Caco-2 (cell line): ENCODE results near the gene PRKAG2. TPM values are rescaled to one million over a fixed set of nuclear protein-coding genes. Genes with fewer than 3 reads are reported as not detected.
"Not testable (repeated sequence)": the region's sequence is repeated elsewhere in the genome, so short reads cannot be mapped to it uniquely, and the experiment has no call there.

Experiments
- BruUV-seq: library from RNA; stranded (reverse); fragments of 400-500 nt; replicated peaks from 2 replicates; lab custom pipeline; 2021; lab: Mats Ljungman, UMichigan
- CTCF ChIA-PET: fragments of 300-600 bp; sonication (Branson Sonifier 250); formaldehyde crosslinking; loops from one replicate; lab custom pipeline; 2022; ENCODE audit warnings: antibody characterized with exemption; lab: Charles Lee
- POLR2A ChIA-PET: fragments of 300-600 bp; sonication (Branson Sonifier 250); formaldehyde crosslinking; loops from one replicate; lab custom pipeline; 2022; ENCODE audit warnings: antibody characterized with exemption; lab: Charles Lee
- DNase-seq, 2 experiments: peaks; one replicate each; pipeline versions ENCODE4 v3.0.0 to v3.0.0-alpha.2; 2020 to 2022
- H3K27me3 ChIP-seq: replicated peaks from 2 replicates; pipeline ENCODE4 v1.6.0; 2011; ENCODE audit warnings: low read length; ENCODE audit not compliant: control insufficient read depth, insufficient read depth
- H3K36me3 ChIP-seq: 2 replicates; pipeline ENCODE4 v1.5.1; 2011; ENCODE audit warnings: low read length; ENCODE audit not compliant: control insufficient read depth, insufficient read depth
- H3K4me1 ChIP-seq: fragments of 250-450 bp; sonication (Bioruptor Pico); 2 replicates; pipeline ENCODE4 v1.5.1; 2020; ENCODE audit warnings: mild to moderate bottlenecking
- H3K4me3 ChIP-seq: 2 replicates; pipeline ENCODE4 v1.5.1; 2011; ENCODE audit warnings: low read depth, mild to moderate bottlenecking, control low read depth, low read length
- H3K9me3 ChIP-seq: fragments of 250-450 bp; sonication (Bioruptor Pico); 2 replicates; pipeline ENCODE4 v1.5.1; 2020; ENCODE audit warnings: mild to moderate bottlenecking, moderate library complexity
- H3K27ac Mint-ChIP-seq: one replicate; pipeline ENCODE4 v1.8.0; 2022; ENCODE audit warnings: mixed read lengths; ENCODE audit not compliant: unreplicated experiment
- H3K27me3 Mint-ChIP-seq: one replicate; pipeline ENCODE4 v1.8.0; 2022; ENCODE audit warnings: mixed read lengths; ENCODE audit not compliant: insufficient read depth, unreplicated experiment
- H3K36me3 Mint-ChIP-seq: one replicate; pipeline ENCODE4 v1.8.0; 2022; ENCODE audit warnings: mild to moderate bottlenecking, mixed read lengths; ENCODE audit not compliant: insufficient read depth, unreplicated experiment
- H3K4me1 Mint-ChIP-seq: one replicate; pipeline ENCODE4 v1.8.0; 2022; ENCODE audit warnings: low read depth, mixed read lengths; ENCODE audit not compliant: unreplicated experiment
- H3K4me3 Mint-ChIP-seq: one replicate; pipeline ENCODE4 v1.8.0; 2022; ENCODE audit warnings: mild to moderate bottlenecking, moderate library complexity, mixed read lengths; ENCODE audit not compliant: unreplicated experiment
- H3K9me3 Mint-ChIP-seq: one replicate; pipeline ENCODE4 v1.8.0; 2022; ENCODE audit warnings: mixed read lengths; ENCODE audit not compliant: unreplicated experiment
- intact Hi-C: fragments of 100-400 bp; cut with micrococcal nuclease; formaldehyde crosslinking; loops from one replicate; pipeline ENCODE4 v1.10.0; 2022; ENCODE audit not compliant: unreplicated experiment
- total RNA-seq: library from RNA; stranded (reverse); gene quantifications from 2 replicates; pipeline ENCODE4 v1.2.3, GENCODE V29; 2022
- TF ChIP-seq, protein P1 (sequence below), 2 experiments: fragments of 200-600 bp in 1 of 2; IDR thresholded peaks; 1 replicate in 1 of 2; 2 replicates in 1 of 2; pipeline versions ENCODE4 v1.5.1 to v1.8.0; 2011 to 2022; ENCODE audit warnings: antibody characterized with exemption in 1 of 2, control low read depth in 1 of 2, inconsistent platforms in 1 of 2, low read depth in 1 of 2, low read length in 1 of 2, mild to moderate bottlenecking in 1 of 2, moderate library complexity in 1 of 2; ENCODE audit not compliant: insufficient read depth in 1 of 2, severe bottlenecking in 1 of 2, unreplicated experiment in 1 of 2

The PRKAG2 gene
- total RNA-seq, 1 experiment from 2014 or later = 15.9 TPM

DNA sequence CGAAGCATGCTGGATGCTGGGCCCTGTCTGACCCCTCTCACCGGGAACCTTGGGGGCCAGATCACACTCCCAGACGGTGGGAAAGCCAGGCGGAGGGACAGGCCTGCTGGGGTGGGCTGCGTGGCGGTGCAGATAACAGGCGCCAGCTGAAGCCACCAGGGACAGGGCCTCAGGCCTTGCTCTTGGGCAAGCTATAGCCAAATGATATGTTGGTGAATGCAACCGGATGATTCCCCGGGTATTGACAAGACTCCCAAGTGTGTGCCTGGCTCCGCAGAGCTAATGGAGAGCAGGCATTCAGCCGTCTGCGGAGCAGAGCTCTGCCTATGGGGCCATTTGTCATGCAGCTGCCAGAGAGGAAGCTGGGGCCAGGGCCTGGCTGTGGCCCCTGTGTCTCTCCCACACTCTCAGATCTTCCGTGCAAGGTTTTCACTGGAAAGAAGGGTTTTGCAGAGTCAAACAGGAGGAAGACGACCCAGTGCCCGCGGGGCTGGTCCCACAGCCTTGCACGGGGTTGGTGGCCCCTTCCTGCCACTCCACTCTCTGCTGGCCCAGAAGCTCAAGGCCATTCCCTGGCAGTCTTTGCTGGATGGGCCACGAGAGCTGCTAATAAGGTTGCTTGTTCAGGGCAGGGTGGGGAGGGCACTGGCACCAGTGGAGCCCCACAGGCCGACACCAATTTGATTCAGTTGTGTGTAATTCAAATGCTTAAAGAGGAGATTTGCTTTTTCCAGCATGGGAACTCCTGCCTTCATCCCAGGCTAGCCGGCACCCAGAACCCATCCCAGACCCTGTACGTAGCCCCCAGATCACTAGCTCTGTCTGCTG, 91.8 kb downstream of the PRKAG2 start:
- H3K36me3 Mint-ChIP-seq = no peaks in the 10 kb centered on the region
- no peaks in the 10 kb centered on the region for H3K9me3 Mint-ChIP-seq
- BruUV-seq = no TSS peak
- Histone ChIP-seq H3K4me1 (0 out of 2 replicates have a peak, but pooled peaks cover 1% of the 10 kb centered on the region), H3K36me3 (no peaks in the 10 kb centered on the region), H3K9me3 (no peaks in the 10 kb centered on the region), H3K27me3 (no peaks in the 10 kb centered on the region), H3K4me3 (no peak overlapping the region)
- no peak overlapping the region for H3K4me3 Mint-ChIP-seq
- ChIA-PET POLR2A (no interaction called here), CTCF (no interaction called here)
- no peak for DNase-seq
- H3K4me1 Mint-ChIP-seq = no peaks in the 10 kb centered on the region
- no peak overlapping the region for H3K27ac Mint-ChIP-seq
- intact Hi-C loops = loop anchor here (5.0 kb wide), 1 partner anchor 147 kb away; no protein-coding TSS in a partner anchor
- TF ChIP-seq, protein P1, sequence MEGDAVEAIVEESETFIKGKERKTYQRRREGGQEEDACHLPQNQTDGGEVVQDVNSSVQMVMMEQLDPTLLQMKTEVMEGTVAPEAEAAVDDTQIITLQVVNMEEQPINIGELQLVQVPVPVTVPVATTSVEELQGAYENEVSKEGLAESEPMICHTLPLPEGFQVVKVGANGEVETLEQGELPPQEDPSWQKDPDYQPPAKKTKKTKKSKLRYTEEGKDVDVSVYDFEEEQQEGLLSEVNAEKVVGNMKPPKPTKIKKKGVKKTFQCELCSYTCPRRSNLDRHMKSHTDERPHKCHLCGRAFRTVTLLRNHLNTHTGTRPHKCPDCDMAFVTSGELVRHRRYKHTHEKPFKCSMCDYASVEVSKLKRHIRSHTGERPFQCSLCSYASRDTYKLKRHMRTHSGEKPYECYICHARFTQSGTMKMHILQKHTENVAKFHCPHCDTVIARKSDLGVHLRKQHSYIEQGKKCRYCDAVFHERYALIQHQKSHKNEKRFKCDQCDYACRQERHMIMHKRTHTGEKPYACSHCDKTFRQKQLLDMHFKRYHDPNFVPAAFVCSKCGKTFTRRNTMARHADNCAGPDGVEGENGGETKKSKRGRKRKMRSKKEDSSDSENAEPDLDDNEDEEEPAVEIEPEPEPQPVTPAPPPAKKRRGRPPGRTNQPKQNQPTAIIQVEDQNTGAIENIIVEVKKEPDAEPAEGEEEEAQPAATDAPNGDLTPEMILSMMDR (IDR thresholded peaks at IDR 0.05; ENCODE audit: insufficient read depth in 1 of 2, low read depth in 1 of 2, low read length in 1 of 2, severe bottlenecking in 1 of 2, unreplicated experiment in 1 of 2) = no peak
- H3K27me3 Mint-ChIP-seq = peaks cover 3% of the 10 kb centered on the region

DNA sequence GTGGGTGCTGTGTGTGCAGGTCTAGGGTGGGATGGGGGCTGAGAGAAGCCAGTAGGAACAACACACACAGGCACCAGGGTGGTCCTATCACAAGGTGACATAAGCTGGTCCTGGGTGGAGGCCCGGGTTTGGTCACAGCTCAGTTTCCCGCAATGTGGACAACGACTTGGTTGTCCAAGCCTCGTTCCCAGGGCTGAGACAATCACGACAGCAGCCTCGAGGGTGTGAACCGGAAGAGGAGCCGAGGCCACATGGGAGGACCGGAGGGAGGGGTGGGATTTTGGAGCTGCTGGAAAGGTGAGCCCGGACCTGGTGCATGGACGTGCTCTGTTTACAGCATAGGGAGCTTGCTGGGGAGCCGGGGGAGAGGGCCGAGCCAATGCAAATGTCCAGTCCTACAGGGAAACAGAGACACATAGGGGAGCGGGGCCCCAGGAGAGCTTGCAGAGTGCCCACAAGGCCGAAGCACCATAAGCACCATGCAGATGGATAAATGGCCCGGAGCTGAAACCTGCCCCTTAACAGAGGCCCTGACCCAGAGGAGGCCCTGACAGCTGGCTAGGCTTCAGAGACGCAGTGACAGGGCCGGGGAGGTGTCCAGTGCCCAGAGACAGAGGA, 92.8 kb downstream of the PRKAG2 start:
- H3K4me3 ChIP-seq = no peak overlapping the region
- no TSS peak for BruUV-seq
- H3K4me1 ChIP-seq = 0 out of 2 replicates have a peak, but pooled peaks cover 6% of the 10 kb centered on the region
- TF ChIP-seq, protein P1 (IDR thresholded peaks at IDR 0.05; ENCODE audit: insufficient read depth in 1 of 2, low read depth in 1 of 2, low read length in 1 of 2, severe bottlenecking in 1 of 2, unreplicated experiment in 1 of 2) = no peak
- H3K9me3 ChIP-seq = no peaks in the 10 kb centered on the region
- H3K36me3 ChIP-seq = no peaks in the 10 kb centered on the region
- Mint-ChIP-seq H3K27me3 (peaks cover 3% of the 10 kb centered on the region), H3K4me1 (no peaks in the 10 kb centered on the region), H3K36me3 (no peaks in the 10 kb centered on the region), H3K4me3 (no peak overlapping the region), H3K27ac (no peak overlapping the region), H3K9me3 (no peaks in the 10 kb centered on the region)
- no peak for DNase-seq
- intact Hi-C loops = loop anchor here (5.0 kb wide), 1 partner anchor 148 kb away; no protein-coding TSS in a partner anchor
- no peaks in the 10 kb centered on the region for H3K27me3 ChIP-seq
- ChIA-PET CTCF (no interaction called here), POLR2A (no interaction called here)

DNA sequence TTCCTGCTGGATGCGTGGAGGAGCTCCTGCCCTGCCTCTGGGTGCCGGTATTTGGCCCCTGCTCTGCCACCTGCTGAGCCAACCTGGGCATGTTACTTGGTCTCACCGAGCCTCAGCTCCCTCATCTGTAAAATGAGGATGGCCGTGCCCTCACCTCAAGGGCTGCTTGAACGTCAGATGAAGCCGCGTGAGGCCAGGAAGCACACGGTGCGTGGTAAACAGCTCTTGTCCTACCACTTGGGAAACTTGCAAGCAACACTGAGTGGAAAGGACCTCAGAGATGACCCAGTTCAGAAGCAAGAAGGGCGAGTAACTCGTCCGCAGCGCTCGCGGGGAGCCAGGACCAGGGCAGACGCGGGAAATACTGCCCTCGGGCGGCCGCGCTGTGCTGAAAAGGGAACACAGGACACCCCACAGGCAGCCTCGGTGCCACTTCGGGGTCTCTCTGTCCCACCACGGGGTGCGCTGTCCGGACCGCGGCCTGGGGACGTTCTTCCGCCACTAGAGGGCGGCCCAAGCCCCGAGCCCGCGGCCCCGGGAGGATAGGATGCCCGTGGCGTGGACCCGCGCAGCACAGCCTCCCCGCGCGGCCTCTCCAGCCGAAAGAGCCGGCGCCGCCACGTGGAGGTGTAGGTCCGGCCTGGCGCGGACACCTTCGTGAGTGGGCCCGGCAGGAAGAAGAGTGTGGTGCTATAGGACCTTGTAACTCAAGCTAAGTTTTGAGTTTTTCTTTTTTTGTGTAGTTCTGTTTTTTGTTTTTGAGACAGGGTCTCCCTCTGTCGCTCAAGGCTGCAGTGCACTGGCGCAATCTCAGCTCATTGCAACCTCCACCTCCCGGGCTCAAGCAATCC, 94.1 kb downstream of the PRKAG2 start:
- ChIA-PET CTCF (interaction anchor here (0.8 kb wide), 1 partner anchor 14 kb away, joined by 3 read pairs; no protein-coding TSS in a partner anchor), POLR2A (no interaction called here)
- Histone ChIP-seq H3K4me1 (0 out of 2 replicates have a peak, but pooled peaks cover 6% of the 10 kb centered on the region), H3K4me3 (no peak overlapping the region), H3K36me3 (no peaks in the 10 kb centered on the region), H3K9me3 (no peaks in the 10 kb centered on the region), H3K27me3 (no peaks in the 10 kb centered on the region)
- Mint-ChIP-seq H3K27ac (no peak overlapping the region), H3K36me3 (no peaks in the 10 kb centered on the region), H3K4me1 (no peaks in the 10 kb centered on the region), H3K27me3 (peaks cover 3% of the 10 kb centered on the region), H3K4me3 (no peak overlapping the region), H3K9me3 (peaks cover 7% of the 10 kb centered on the region)
- DNase-seq = peak; percentile 61 to 65
- no TSS peak for BruUV-seq
- intact Hi-C loops = loop anchor here (5.0 kb wide), 1 partner anchor 149 kb away; no protein-coding TSS in a partner anchor
- TF ChIP-seq, protein P1 (IDR thresholded peaks at IDR 0.05; ENCODE audit: insufficient read depth in 1 of 2, low read depth in 1 of 2, low read length in 1 of 2, severe bottlenecking in 1 of 2, unreplicated experiment in 1 of 2) = peak; percentile 71 to 81

DNA sequence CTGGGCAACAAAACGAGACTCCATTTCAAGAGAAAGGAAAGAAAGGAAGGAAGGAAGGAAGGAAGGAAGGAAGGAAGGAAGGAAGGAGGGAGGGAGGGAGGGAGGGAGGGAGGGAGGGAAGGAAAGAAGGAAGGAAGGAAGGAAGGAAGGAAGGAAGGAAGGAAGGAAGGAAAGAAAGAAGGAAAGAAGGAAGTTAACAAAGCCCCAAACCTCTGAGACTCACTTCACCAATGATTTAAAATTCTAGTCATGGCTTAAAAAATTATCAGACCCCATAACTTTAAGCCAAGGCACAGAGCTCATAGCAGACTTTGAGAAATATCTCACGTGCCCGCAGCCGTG, 94.7 kb downstream of the PRKAG2 start:
- not testable (repeated sequence) for H3K27me3 Mint-ChIP-seq

More for the DNA sequence above, 94.7 kb downstream of the PRKAG2 start:
- H3K9me3 Mint-ChIP-seq, POLR2A ChIA-PET, H3K36me3 Mint-ChIP-seq, BruUV-seq, DNase-seq, H3K36me3 ChIP-seq, H3K27me3 ChIP-seq, H3K27ac Mint-ChIP-seq, H3K4me1 ChIP-seq, H3K4me3 Mint-ChIP-seq, H3K4me3 ChIP-seq, H3K4me1 Mint-ChIP-seq, H3K9me3 ChIP-seq: not testable (repeated sequence)
- intact Hi-C loops = loop anchor here (5.0 kb wide), 1 partner anchor 150 kb away; no protein-coding TSS in a partner anchor
- CTCF ChIA-PET = interaction anchor here (0.8 kb wide), 1 partner anchor 15 kb away, joined by 3 read pairs; no protein-coding TSS in a partner anchor
